ENCODE data around the gene HP1BP3.
A peak's percentile ranks its signal among the peaks of the same experiment; 100 is the strongest.
"Not testable (repeated sequence)": the region's sequence is repeated elsewhere in the genome, so short reads cannot be mapped to it uniquely, and the experiment has no call there.

HP1BP3 gene

GRCh38 chr1:20723159-20723536 lies 64.0 kb downstream of the HP1BP3 start:
- TF ChIP-seq, protein P1, sequence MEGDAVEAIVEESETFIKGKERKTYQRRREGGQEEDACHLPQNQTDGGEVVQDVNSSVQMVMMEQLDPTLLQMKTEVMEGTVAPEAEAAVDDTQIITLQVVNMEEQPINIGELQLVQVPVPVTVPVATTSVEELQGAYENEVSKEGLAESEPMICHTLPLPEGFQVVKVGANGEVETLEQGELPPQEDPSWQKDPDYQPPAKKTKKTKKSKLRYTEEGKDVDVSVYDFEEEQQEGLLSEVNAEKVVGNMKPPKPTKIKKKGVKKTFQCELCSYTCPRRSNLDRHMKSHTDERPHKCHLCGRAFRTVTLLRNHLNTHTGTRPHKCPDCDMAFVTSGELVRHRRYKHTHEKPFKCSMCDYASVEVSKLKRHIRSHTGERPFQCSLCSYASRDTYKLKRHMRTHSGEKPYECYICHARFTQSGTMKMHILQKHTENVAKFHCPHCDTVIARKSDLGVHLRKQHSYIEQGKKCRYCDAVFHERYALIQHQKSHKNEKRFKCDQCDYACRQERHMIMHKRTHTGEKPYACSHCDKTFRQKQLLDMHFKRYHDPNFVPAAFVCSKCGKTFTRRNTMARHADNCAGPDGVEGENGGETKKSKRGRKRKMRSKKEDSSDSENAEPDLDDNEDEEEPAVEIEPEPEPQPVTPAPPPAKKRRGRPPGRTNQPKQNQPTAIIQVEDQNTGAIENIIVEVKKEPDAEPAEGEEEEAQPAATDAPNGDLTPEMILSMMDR (IDR thresholded peaks at IDR 0.05) = no peak
- no peak overlapping the region for H3K4me3 ChIP-seq
- no peak for DNase-seq (ENCODE audit: low spot score)
- no peak overlapping the region for H3K27ac ChIP-seq

DNA sequence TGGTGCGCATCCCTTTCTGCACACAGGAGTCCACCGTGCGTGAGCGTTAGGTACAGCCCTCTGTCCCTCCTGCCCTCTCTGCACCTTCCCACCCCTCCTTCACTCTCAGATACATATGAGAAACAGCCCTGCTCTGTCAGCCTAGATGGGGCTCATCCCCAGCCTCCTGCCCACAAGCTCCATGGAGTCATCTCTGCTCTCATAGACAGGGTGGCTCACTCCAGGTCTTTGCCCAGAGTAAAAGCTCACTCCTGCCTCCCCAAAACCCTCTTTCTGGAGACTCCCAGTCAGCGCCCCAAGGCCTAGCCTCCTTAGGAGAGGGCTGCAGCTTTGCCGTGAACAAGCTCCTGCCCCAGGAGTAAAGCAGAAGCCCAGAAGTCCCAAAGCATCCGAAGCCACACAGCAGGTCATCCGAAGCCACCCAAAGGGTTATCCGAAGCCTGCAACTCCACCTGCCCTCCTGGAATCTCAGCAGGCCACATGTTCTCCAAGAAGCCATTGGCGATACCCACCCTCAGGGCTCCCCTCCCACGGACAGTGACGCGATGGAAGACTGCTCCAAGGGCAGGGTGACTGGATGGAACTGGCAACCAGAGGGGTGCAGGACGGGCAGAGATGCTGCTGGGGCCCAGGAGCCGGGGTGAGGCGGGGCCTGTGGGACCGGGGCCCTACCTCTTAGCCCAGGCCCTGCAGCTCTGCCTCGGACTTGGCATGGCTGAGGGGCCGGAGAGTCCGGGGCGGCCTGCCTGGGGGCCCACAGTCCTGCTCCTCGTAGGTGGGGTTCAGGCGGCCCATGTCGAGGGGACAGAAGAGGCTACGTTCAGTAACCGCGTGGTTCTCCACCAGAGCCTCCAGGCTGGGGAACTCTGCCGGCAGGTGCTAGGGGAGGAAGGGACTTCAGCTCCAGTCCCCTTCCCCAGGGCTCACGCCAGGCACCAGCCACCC lies 65.7 kb downstream of the HP1BP3 start:
- H3K27ac ChIP-seq = no peak overlapping the region

GRCh38 chr1:20720631-20721091 lies 66.4 kb downstream of the HP1BP3 start:
- Histone ChIP-seq H3K4me3 (no peak overlapping the region), H3K27ac (no peak overlapping the region)
- DNase-seq (ENCODE audit: low spot score) = peak; percentile 70
- TF ChIP-seq, protein P1 (IDR thresholded peaks at IDR 0.05) = no peak

More for the DNA sequence above, 65.7 kb downstream of the HP1BP3 start:
- DNase-seq (ENCODE audit: low spot score) = peak; percentile 68
- H3K4me3 ChIP-seq = no peak overlapping the region
- TF ChIP-seq, protein P1 (IDR thresholded peaks at IDR 0.05) = no peak

DNA sequence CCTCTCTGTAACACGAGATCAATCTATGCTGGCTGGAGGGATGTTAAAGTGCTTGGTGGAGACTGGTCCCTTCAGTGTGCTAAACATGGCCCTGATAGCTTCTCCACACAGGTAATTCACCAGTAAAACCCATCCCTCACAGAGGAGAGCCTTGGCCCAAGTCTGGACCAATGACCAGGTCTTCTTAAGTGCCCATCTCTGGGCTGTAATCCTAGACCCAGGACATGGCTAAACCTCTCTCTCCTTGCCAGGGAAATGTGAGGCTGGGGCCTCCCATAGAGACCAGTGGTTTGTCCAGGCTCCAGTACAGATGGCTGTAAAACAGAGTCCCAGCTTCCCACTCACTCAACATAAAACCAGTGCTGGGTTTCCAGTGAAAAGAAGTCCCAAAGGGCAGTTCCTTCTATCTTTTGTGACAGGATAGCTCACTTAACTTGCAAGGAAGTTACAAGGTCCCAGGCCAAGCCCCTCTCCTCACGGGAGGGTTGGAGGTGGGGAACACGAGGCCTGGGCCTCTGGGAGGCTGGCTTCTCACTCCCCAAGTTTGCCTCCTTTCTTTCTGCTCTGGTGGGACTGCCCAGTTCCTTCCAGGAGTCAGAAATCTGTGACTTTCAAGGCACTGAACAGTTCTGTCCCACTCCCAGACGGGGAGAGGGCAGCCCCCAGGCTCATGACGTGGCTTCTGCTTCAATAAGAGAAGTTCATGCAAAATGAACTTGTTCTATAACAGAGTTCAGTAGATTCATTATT lies 67.1 kb downstream of the HP1BP3 start:
- Histone ChIP-seq H3K4me3 (no peak overlapping the region), H3K27ac (no peak overlapping the region)
- TF ChIP-seq, protein P1 (IDR thresholded peaks at IDR 0.05) = no peak
- no peak for DNase-seq (ENCODE audit: low spot score)

GRCh38 chr1:20719261-20719660 lies 67.8 kb downstream of the HP1BP3 start:
- TF ChIP-seq, protein P1 (IDR thresholded peaks at IDR 0.05) = no peak
- Histone ChIP-seq H3K4me3 (no peak overlapping the region), H3K27ac (no peak overlapping the region)
- no peak for DNase-seq (ENCODE audit: low spot score)

DNA sequence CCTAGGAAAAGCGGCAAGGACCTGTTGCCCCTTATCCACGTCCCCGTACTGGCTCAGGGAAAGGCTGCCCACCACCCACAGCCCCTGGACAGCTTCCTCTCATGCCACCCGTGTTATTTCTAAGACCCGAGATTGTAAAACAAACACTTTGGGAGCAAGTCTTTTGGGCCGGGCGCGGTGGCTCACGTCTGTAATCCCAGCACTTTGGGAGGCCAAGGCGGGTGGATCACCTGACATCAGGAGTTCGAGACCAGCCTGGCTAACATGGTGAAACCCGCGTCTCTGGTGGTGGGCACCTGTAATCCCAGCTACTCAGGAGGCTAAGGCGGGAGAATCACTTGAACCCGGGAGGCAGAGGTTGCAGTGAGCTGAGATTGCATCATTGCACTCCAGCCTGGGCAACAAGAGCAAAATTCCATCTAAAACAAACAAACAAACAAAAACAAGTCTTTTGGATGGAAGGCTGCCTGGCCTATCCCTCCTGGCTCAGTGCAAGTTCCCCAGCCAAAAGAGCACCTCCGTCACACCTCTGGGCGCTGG lies 68.7 kb downstream of the HP1BP3 start:
- H3K4me3 ChIP-seq = peak overlapping the region; percentile 74
- not testable (repeated sequence) for DNase-seq (ENCODE audit: low spot score); H3K27ac ChIP-seq
